ENCODE measurements around the gene GOLPH3L.
"Not testable (repeated sequence)": the region's sequence is repeated elsewhere in the genome, so short reads cannot be mapped to it uniquely, and the experiment has no call there.

GOLPH3L gene

GRCh38 chr1:150686275-150686674 lies 10.7 kb downstream of the GOLPH3L start:
- no peak overlapping the region for H3K27ac Mint-ChIP-seq
- H3K27me3 Mint-ChIP-seq = no peaks in the 10 kb centered on the region
- peaks cover 4% of the 10 kb centered on the region for H3K36me3 Mint-ChIP-seq
- no peaks in the 10 kb centered on the region for H3K9me3 Mint-ChIP-seq (ENCODE audit: low read depth)
- no peak overlapping the region for H3K4me3 Mint-ChIP-seq
- peaks cover 21% of the 10 kb centered on the region for H3K4me1 Mint-ChIP-seq (ENCODE audit: low read depth)

DNA sequence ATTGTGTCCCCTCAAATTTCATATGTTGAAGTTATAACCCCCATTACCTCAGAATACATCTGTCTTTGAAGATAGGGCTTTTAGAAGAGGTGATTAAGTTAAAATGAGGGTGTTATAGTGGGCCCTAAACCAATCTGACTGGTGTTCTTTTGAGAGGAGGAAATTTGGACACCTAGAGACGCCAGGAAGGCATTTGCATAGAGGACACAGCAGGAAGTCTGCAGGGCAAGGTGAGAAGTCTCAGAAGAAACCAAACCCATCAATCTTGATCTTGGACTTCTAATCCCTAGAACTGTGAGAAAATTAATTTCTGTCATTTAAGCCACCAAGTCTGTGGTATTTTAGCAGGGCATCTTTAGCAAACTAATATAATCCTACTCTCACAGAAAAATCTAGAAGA lies 13.0 kb downstream of the GOLPH3L start:
- no peaks in the 10 kb centered on the region for H3K27me3 Mint-ChIP-seq
- H3K9me3 Mint-ChIP-seq (ENCODE audit: low read depth) = no peaks in the 10 kb centered on the region
- H3K4me3 Mint-ChIP-seq = no peak overlapping the region
- peaks cover 4% of the 10 kb centered on the region for H3K36me3 Mint-ChIP-seq
- peak overlapping the region; percentile 67 for H3K27ac Mint-ChIP-seq
- H3K4me1 Mint-ChIP-seq (ENCODE audit: low read depth) = peaks cover 15% of the 10 kb centered on the region

DNA sequence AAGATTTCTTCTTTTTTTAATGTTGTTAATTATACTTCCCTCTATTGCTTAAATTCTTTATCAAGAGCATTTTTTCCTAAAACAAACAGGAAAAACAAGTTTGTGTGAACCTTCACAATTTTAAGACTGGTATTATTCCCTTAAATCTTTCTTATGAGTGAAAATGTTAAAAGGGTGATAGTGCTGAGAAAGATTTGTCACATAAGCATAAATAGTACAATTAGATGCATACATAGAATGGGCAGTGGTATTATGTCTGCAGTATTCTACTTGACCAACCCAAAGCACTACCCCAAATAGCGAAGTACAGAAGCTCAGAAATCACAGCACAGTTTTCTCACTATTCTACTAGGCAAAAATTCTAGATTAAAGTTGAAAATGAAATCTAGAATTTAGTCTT lies 18.0 kb downstream of the GOLPH3L start:
- peaks cover 2% of the 10 kb centered on the region for H3K36me3 Mint-ChIP-seq
- no peaks in the 10 kb centered on the region for H3K27me3 Mint-ChIP-seq
- H3K27ac Mint-ChIP-seq = no peak overlapping the region
- no peak overlapping the region for H3K4me3 Mint-ChIP-seq
- H3K9me3 Mint-ChIP-seq (ENCODE audit: low read depth) = no peaks in the 10 kb centered on the region
- H3K4me1 Mint-ChIP-seq (ENCODE audit: low read depth) = peaks cover 17% of the 10 kb centered on the region

DNA sequence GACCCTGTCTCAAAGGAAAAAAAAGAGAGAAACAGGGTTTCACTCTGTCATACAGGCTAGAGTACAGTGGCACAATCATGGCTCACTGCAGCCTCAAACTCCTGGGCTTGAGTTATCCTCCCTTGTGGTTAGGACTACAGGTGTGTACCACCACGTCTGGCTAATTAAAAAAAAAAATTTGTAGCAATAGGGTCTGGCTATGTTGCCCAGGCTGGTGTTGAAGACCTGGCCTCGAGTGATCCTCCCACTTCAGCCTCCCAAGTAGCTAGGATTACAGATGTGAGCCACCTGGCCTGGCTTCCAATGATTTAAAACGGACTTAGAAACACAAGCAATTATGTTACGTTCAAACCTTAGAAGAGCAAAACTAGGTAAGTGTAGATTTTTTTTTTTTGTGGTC lies 22.1 kb downstream of the GOLPH3L start:
- H3K4me3 Mint-ChIP-seq = no peak overlapping the region
- no peaks in the 10 kb centered on the region for H3K27me3 Mint-ChIP-seq
- H3K9me3 Mint-ChIP-seq (ENCODE audit: low read depth) = no peaks in the 10 kb centered on the region
- no peak overlapping the region for H3K27ac Mint-ChIP-seq
- peaks cover 11% of the 10 kb centered on the region for H3K4me1 Mint-ChIP-seq (ENCODE audit: low read depth)
- peaks cover 2% of the 10 kb centered on the region for H3K36me3 Mint-ChIP-seq

- H3K4me1 Mint-ChIP-seq (ENCODE audit: low read depth) = peaks cover 3% of the 10 kb centered on the region
- H3K9me3 Mint-ChIP-seq (ENCODE audit: low read depth) = no peaks in the 10 kb centered on the region
- no peak overlapping the region for H3K27ac Mint-ChIP-seq
- peaks cover 11% of the 10 kb centered on the region for H3K36me3 Mint-ChIP-seq
- no peaks in the 10 kb centered on the region for H3K27me3 Mint-ChIP-seq
- no peak overlapping the region for H3K4me3 Mint-ChIP-seq
These were observed 33.6 kb downstream of the GOLPH3L start for GRCh38 chr1:150663321-150663720.

- Mint-ChIP-seq H3K9me3 (ENCODE audit: low read depth) (no peaks in the 10 kb centered on the region), H3K27ac (no peak overlapping the region), H3K4me1 (ENCODE audit: low read depth) (peaks cover 3% of the 10 kb centered on the region), H3K4me3 (no peak overlapping the region), H3K27me3 (no peaks in the 10 kb centered on the region), H3K36me3 (peaks cover 11% of the 10 kb centered on the region)
These were observed 34.1 kb downstream of the GOLPH3L start for GRCh38 chr1:150662811-150663210.

GRCh38 chr1:150661156-150661555 lies 35.8 kb downstream of the GOLPH3L start:
- Mint-ChIP-seq H3K4me3 (no peak overlapping the region), H3K4me1 (ENCODE audit: low read depth) (peaks cover 3% of the 10 kb centered on the region), H3K27ac (no peak overlapping the region), H3K27me3 (no peaks in the 10 kb centered on the region), H3K36me3 (peaks cover 11% of the 10 kb centered on the region), H3K9me3 (ENCODE audit: low read depth) (no peaks in the 10 kb centered on the region)

DNA sequence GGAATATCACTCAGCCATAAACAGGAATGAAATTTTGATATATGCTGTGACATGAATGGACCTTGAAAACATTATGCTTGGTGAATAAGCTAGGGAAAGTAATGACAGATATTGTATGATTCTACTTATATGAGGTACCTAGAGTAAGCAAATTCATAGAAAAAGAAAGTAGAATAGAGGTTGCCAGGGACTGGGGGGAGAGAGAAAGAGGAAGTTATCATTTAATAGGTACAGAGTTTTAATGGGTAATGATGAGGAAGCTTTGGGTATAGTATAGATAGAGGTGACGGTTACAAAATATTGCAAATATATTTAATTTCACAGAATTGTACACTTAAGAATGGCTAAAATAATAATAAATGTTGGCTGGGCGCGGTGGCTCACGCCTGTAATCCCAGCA lies 36.4 kb downstream of the GOLPH3L start:
- H3K4me3 Mint-ChIP-seq = no peak overlapping the region
- no peaks in the 10 kb centered on the region for H3K9me3 Mint-ChIP-seq (ENCODE audit: low read depth)
- H3K36me3 Mint-ChIP-seq = peaks cover 11% of the 10 kb centered on the region
- H3K4me1 Mint-ChIP-seq (ENCODE audit: low read depth) = peaks cover 3% of the 10 kb centered on the region
- H3K27me3 Mint-ChIP-seq = no peaks in the 10 kb centered on the region
- H3K27ac Mint-ChIP-seq = no peak overlapping the region

- not testable (repeated sequence) for H3K4me3 Mint-ChIP-seq; H3K4me1 Mint-ChIP-seq (ENCODE audit: low read depth); H3K36me3 Mint-ChIP-seq; H3K9me3 Mint-ChIP-seq (ENCODE audit: low read depth); H3K27ac Mint-ChIP-seq; H3K27me3 Mint-ChIP-seq
These were observed 39.9 kb downstream of the GOLPH3L start for GRCh38 chr1:150657064-150657463.

- H3K4me1 Mint-ChIP-seq (ENCODE audit: low read depth); H3K27ac Mint-ChIP-seq; H3K36me3 Mint-ChIP-seq; H3K4me3 Mint-ChIP-seq; H3K9me3 Mint-ChIP-seq (ENCODE audit: low read depth); H3K27me3 Mint-ChIP-seq: not testable (repeated sequence)
These were observed 42.3 kb downstream of the GOLPH3L start for GRCh38 chr1:150654635-150655034.

DNA sequence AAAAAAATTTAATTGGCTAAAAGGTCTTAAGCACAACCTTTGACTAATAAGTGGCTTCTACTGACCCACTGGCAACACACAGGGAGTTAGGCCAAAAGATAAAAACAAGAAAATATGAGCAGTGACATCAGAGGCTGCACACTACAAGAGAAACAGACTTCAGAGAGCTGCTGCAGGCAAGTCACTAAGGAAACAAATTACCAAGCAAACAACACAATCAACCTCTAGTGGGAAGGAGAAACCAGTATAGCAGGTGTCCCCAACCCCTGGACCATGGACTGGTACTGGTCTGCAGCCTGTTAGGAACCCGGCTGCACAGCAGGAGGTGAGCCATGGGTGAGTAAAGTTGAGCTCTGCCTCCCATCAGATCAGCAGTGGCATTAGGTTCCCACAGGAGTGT lies 46.8 kb downstream of the GOLPH3L start:
- H3K9me3 Mint-ChIP-seq (ENCODE audit: low read depth) = no peaks in the 10 kb centered on the region
- no peak overlapping the region for H3K4me3 Mint-ChIP-seq
- peaks cover 2% of the 10 kb centered on the region for H3K36me3 Mint-ChIP-seq
- H3K4me1 Mint-ChIP-seq (ENCODE audit: low read depth) = peaks cover 1% of the 10 kb centered on the region
- no peak overlapping the region for H3K27ac Mint-ChIP-seq
- no peaks in the 10 kb centered on the region for H3K27me3 Mint-ChIP-seq

DNA sequence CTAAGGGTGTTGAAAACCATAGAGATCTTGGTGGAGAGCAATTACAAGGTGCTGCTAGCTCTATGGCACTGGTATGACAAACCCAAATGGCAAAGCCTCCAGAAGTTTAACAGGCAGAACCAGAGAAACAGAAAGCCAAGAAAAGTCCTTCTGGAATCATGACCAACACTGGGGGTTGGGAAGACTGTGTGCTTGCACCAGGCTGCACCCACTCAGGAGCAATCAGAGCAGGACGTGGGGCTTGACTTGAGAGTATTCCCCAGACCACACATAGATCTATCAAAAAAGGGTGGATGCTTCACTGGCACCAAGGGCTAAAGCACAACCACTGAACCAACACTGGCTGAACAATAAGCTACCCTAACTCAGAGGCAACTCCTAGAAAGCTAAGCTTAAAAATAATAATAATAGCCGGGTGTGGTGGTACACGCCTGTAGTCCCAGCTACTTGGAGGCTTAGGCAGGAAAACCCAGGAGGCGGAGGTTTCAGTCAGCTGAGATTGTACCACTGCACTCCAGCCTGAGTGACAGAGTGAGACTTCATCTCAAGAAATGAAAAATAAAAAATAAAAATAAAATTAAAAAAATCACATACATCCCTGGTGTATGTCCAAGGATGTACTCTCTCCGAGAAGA lies 47.4 kb downstream of the GOLPH3L start:
- Mint-ChIP-seq H3K4me3 (no peak overlapping the region), H3K27me3 (no peaks in the 10 kb centered on the region), H3K9me3 (ENCODE audit: low read depth) (no peaks in the 10 kb centered on the region), H3K27ac (no peak overlapping the region), H3K4me1 (ENCODE audit: low read depth) (peaks cover 1% of the 10 kb centered on the region), H3K36me3 (peaks cover 2% of the 10 kb centered on the region)

- Mint-ChIP-seq H3K36me3 (no peaks in the 10 kb centered on the region), H3K4me3 (no peak overlapping the region), H3K9me3 (ENCODE audit: low read depth) (no peaks in the 10 kb centered on the region), H3K27me3 (no peaks in the 10 kb centered on the region), H3K4me1 (ENCODE audit: low read depth) (no peaks in the 10 kb centered on the region), H3K27ac (no peak overlapping the region)
These were observed 54.7 kb downstream of the GOLPH3L start for GRCh38 chr1:150642296-150642695.

- not testable (repeated sequence) for H3K4me1 Mint-ChIP-seq (ENCODE audit: low read depth); H3K27ac Mint-ChIP-seq; H3K36me3 Mint-ChIP-seq; H3K4me3 Mint-ChIP-seq; H3K27me3 Mint-ChIP-seq; H3K9me3 Mint-ChIP-seq (ENCODE audit: low read depth)
These were observed 55.7 kb downstream of the GOLPH3L start for GRCh38 chr1:150641126-150641815.

DNA sequence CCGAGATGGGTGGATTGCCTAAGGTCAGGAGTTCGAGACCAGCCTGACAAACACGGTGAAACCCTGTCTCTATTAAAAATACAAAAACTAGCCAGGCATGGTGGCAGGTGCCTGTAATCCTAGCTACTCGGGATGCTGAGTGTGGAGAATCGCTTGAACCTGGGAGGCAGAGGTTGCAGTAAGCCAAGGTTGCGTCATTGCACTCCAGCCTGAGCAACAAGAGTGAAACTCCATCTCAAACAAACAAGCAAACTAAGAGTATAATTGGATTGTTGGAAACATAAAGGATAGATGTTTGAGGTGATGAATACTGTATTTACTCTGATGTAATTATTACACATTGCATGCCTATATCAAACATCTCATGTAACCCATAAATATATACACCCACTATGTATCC lies 58.5 kb downstream of the GOLPH3L start:
- H3K27ac Mint-ChIP-seq; H3K36me3 Mint-ChIP-seq; H3K4me1 Mint-ChIP-seq (ENCODE audit: low read depth); H3K4me3 Mint-ChIP-seq; H3K9me3 Mint-ChIP-seq (ENCODE audit: low read depth); H3K27me3 Mint-ChIP-seq: not testable (repeated sequence)
